Measurements from ENCODE around the gene SMTNL2.
"Not testable (repeated sequence)": the region's sequence is repeated elsewhere in the genome, so short reads cannot be mapped to it uniquely, and the experiment has no call there.

Gene SMTNL2

DNA sequence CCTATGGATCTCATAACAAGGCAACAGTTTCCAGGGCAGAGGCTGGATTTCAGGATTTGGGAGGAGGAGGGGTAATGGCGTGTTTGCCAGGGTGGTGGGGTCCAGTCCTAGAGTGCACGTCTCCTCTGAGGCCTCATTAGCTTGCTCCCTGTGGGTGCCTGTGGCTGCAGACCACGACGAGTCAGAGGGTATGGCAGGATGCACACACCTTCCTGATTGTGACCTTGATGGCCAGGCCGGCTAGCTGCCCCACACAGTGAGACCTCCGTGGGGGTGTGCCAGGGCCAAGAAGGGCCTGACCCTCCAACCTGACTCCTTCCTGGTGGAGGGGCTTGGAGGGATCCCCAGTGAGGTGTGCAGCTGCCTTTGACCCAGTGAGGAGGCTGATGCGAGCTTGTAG lies 4.0 kb upstream of the SMTNL2 start:
- no peak for TF ChIP-seq ZNF274 (IDR thresholded peaks at IDR 0.05; ENCODE audit: low read depth, low read length)
- no peak overlapping the region for H3K4me3 ChIP-seq (ENCODE audit: low read length)

GRCh38 chr17:4582101-4582501 lies 2.2 kb upstream of the SMTNL2 start:
- no peak for TF ChIP-seq ZNF274 (IDR thresholded peaks at IDR 0.05; ENCODE audit: low read depth, low read length)
- H3K4me3 ChIP-seq (ENCODE audit: low read length), result no peak overlapping the region

- no peak overlapping the region for H3K4me3 ChIP-seq (ENCODE audit: low read length)
- no peak for TF ChIP-seq ZNF274 (IDR thresholded peaks at IDR 0.05; ENCODE audit: low read depth, low read length)
Measured at GRCh38 chr17:4582691-4583090, 1.6 kb upstream of the SMTNL2 start.

DNA sequence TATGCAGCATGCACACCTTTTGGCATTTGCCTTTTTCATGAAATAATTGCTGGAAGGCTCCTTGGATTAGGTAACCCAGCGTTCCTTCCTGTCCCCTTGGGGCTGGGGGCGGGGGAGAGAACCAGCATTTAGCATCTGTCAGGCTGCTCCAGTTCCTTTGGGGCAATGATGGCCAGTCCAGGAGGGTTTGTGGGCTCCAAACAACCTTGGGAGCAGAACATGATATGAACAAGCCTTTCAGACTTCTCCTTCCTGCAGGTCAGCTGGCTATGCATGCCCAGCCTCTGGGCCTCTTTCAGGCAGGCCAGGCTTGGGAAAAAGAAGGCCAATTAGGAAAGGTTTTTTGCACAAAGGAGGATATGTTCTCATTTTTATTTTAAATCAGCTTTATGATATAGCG lies 1.1 kb upstream of the SMTNL2 start:
- H3K4me3 ChIP-seq (ENCODE audit: low read length), result no peak overlapping the region

GRCh38 chr17:4583782-4584100 lies 588 bp upstream of the SMTNL2 start:
- H3K4me3 ChIP-seq (ENCODE audit: low read length), result no peak overlapping the region
- TF ChIP-seq ZNF274 (IDR thresholded peaks at IDR 0.05; ENCODE audit: low read depth, low read length), result no peak

More for the DNA sequence above, 1.1 kb upstream of the SMTNL2 start:
- no peak for TF ChIP-seq ZNF274 (IDR thresholded peaks at IDR 0.05; ENCODE audit: low read depth, low read length)

- TF ChIP-seq ZNF274 (IDR thresholded peaks at IDR 0.05; ENCODE audit: low read depth, low read length), result no peak
- H3K4me3 ChIP-seq (ENCODE audit: low read length), result no peak overlapping the region
Measured at GRCh38 chr17:4584917-4585637, 748 bp downstream of the SMTNL2 start.

DNA sequence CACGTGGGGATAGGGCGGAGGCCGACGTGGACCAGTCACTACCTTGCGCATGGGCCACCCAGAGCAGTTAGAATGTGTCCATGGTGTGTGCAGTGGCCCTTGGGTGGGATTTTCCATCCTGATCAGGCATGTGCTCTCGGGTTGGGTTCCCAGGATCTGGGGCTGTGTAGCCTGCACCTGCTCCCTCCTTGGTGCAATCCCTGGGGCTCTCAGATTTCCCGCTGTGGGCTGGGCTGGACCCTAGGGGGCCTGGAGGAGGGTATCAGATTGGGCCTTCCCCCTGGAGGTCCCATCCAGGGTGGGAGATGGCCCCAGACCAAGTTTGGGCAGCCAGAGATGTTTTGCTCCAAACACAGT lies 1.3 kb downstream of the SMTNL2 start:
- TF ChIP-seq ZNF274 (IDR thresholded peaks at IDR 0.05; ENCODE audit: low read depth, low read length), result no peak
- no peak overlapping the region for H3K4me3 ChIP-seq (ENCODE audit: low read length)

DNA sequence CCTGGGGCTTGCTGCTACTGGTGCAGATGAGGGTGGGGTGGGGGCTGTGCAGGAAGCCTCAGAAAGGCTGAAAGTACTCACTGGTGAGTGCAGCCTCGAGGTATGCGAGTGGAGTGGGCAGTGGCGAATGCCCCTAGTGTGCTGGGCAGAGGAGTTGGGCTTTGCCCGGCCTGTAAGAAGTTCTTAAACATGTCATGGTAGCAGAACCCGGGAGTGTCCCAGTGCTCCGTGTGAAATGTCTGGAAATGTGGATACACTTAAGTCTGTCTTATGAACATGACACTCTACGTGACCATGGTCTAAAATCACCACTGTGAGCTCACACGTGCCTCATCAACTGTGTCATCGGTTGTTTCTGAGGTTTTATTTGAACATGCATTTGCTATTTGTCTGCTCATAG lies 1.7 kb downstream of the SMTNL2 start:
- no peak for TF ChIP-seq ZNF274 (IDR thresholded peaks at IDR 0.05; ENCODE audit: low read depth, low read length)
- no peak overlapping the region for H3K4me3 ChIP-seq (ENCODE audit: low read length)

DNA sequence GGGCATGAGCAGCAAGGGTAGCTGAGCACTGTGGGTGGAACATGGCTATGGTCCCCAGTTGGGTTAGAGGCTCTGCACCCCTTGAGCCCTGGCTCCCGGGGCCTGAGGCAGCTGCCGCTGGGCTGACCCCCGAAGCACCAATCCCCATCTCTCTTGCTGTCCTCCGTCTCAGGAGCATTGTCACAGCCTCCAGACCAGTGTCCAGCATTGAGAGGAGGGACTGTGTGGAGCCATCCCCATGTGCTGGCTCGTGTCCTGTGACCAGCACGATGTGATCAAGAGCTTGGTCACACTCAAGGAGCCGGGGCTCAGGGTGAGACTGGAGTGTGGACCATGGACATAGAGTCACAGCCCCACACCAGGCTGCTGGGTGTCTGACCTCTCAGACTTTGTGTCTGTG lies 2.9 kb downstream of the SMTNL2 start:
- no peak for TF ChIP-seq ZNF274 (IDR thresholded peaks at IDR 0.05; ENCODE audit: low read depth, low read length)
- no peak overlapping the region for H3K4me3 ChIP-seq (ENCODE audit: low read length)

- no peak for TF ChIP-seq ZNF274 (IDR thresholded peaks at IDR 0.05; ENCODE audit: low read depth, low read length)
- no peak overlapping the region for H3K4me3 ChIP-seq (ENCODE audit: low read length)
Measured at GRCh38 chr17:4587803-4588202, 3.5 kb downstream of the SMTNL2 start.

DNA sequence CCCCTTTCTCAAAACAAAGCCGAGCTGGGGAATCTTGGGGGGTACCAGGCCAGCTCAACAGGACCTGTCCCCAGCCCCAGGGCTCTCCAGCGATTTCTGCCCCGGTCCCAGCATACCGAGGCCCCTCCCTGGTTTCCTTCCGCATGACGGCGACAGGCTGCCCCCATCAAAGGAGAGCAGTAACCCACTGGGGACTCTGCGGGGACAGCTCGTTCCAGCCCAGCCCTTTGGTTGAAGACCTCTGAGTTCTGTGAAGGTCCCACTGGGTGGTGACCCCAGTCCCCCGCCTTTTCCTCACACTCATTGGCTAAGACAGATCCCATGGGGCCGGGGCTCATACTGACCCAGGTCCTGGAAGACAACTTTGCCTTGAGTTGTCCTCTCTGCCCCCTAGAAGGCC lies 4.1 kb downstream of the SMTNL2 start:
- no peak for TF ChIP-seq ZNF274 (IDR thresholded peaks at IDR 0.05; ENCODE audit: low read depth, low read length)
- no peak overlapping the region for H3K4me3 ChIP-seq (ENCODE audit: low read length)

DNA sequence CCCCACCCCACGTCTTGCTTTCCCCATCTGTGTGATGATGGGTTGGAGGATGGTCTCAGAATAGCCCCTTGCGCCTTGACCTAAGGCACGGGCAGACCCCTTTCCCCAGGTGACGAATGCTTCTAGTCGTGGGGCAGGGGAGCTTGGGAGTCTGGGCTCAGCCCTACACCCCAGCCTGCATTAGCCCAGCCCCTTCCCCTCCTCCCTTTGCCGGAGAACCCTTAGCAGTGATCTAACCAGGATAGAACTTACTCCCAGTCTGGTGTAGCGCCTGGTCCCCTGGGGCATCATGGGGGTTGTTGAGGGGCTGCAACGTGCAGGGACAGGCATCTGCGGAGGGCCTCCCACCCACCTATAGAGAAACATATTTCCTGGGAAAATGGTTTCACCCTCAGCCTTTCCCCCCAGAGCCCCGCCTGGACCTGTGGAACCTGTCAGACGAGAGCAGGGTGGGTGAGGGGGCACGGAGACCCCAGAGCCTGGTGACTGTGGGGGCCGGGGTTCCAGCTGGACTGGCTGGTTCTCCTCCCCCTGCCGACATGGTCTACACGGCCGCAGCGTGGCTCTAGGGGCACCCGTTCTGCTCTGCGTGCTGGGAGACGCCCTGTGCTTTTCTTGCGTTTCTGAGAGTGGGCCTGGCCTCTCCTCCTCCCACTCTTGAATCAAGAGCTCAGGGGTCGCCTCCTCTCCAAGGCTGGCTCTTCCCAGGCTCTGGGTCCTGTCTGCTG lies 4.7 kb downstream of the SMTNL2 start:
- no peak for TF ChIP-seq ZNF274 (IDR thresholded peaks at IDR 0.05; ENCODE audit: low read depth, low read length)
- no peak overlapping the region for H3K4me3 ChIP-seq (ENCODE audit: low read length)

- not testable (repeated sequence) for H3K4me3 ChIP-seq (ENCODE audit: low read length)
Measured at GRCh38 chr17:4590042-4590441, 5.7 kb downstream of the SMTNL2 start.

GRCh38 chr17:4590981-4591453 lies 6.7 kb downstream of the SMTNL2 start:
- no peak overlapping the region for H3K4me3 ChIP-seq (ENCODE audit: low read length)
- TF ChIP-seq ZNF274 (IDR thresholded peaks at IDR 0.05; ENCODE audit: low read depth, low read length), result no peak

GRCh38 chr17:4591529-4591928 lies 7.2 kb downstream of the SMTNL2 start:
- TF ChIP-seq ZNF274 (IDR thresholded peaks at IDR 0.05; ENCODE audit: low read depth, low read length), result no peak
- H3K4me3 ChIP-seq (ENCODE audit: low read length), result no peak overlapping the region

Data from GM08714 (cell line).